Natural killer cell (primary cell): ENCODE results near the gene RAB3B. TPM values are rescaled to one million over a fixed set of nuclear protein-coding genes. Genes with fewer than 3 reads are reported as not detected.
"Not testable (repeated sequence)": the region's sequence is repeated elsewhere in the genome, so short reads cannot be mapped to it uniquely, and the experiment has no call there.

Experiments used
- ATAC-seq, 3 donors: fragments of 150-1000 bp in 2 of 3; fragments of 200-7000 bp in 1 of 3; cut with Tn5 transposase; 1 replicate in 1 of 3; 2 replicates in 2 of 3; pipeline ENCODE4 v1.10.0; 2021; ENCODE audit warnings: mild to moderate bottlenecking in 2 of 3, moderate library complexity in 2 of 3
- DNase-seq, 2 donors: peaks; one replicate each; pipeline versions ENCODE4 v3.0.0 to v3.0.0-alpha.2; 2013 to 2021; ENCODE audit warnings: mixed read lengths in 1 of 2
- H3K27ac ChIP-seq: one replicate; pipeline ENCODE4 v1.5.1; 2013; ENCODE audit warnings: mild to moderate bottlenecking, low read length
- H3K27me3 ChIP-seq: one replicate; pipeline ENCODE4 v1.6.1; 2013; ENCODE audit warnings: low read length; ENCODE audit not compliant: control insufficient read depth, insufficient read depth
- H3K36me3 ChIP-seq: one replicate; pipeline ENCODE4 v1.6.1; 2013; ENCODE audit warnings: low read length; ENCODE audit not compliant: control insufficient read depth, insufficient read depth
- H3K4me1 ChIP-seq: one replicate; pipeline ENCODE4 v1.6.1; 2013; ENCODE audit warnings: low read length; ENCODE audit not compliant: control insufficient read depth, insufficient read depth
- H3K4me3 ChIP-seq: one replicate; pipeline ENCODE4 v1.5.1; 2013; ENCODE audit warnings: low read length
- H3K9me3 ChIP-seq: one replicate; pipeline ENCODE4 v1.6.1; 2013; ENCODE audit warnings: low read length; ENCODE audit not compliant: control insufficient read depth, insufficient read depth
- H3K27ac Mint-ChIP-seq, 2 donors: one replicate each; pipeline ENCODE4 v1.8.0; 2022; ENCODE audit warnings: mild to moderate bottlenecking in 2 of 2, mixed read lengths in 2 of 2, moderate library complexity in 1 of 2
- H3K27me3 Mint-ChIP-seq, 2 donors: one replicate each; pipeline ENCODE4 v1.8.0; 2022; ENCODE audit warnings: low read depth in 2 of 2, mixed read lengths in 2 of 2
- H3K36me3 Mint-ChIP-seq: one replicate; pipeline ENCODE4 v1.8.0; 2022; ENCODE audit warnings: mixed read lengths
- H3K4me1 Mint-ChIP-seq, 2 donors: one replicate each; pipeline ENCODE4 v1.8.0; 2022; ENCODE audit warnings: mixed read lengths in 2 of 2
- H3K4me3 Mint-ChIP-seq: one replicate; pipeline ENCODE4 v1.8.0; 2022; ENCODE audit warnings: mild to moderate bottlenecking, moderate library complexity, mixed read lengths
- H3K9me3 Mint-ChIP-seq, 2 donors: one replicate each; pipeline ENCODE4 v1.8.0; 2022; ENCODE audit warnings: mixed read lengths in 2 of 2
- WGBS: methylation state at CpG from one replicate; pipeline ENCODE4 v1.1.7; 2013; ENCODE audit warnings: missing lambda C conversion rate; ENCODE audit not compliant: insufficient coverage; 5-methylcytosine and 5-hydroxymethylcytosine counted together
- intact Hi-C: fragments of 100-400 bp; cut with micrococcal nuclease; formaldehyde crosslinking; loops from one replicate; pipeline ENCODE4 v1.14.2; 2022
- total RNA-seq, 4 donors: library from RNA; stranded (reverse); fragments of 120-200 nt in 1 of 4; gene quantifications; one replicate each; pipeline versions ENCODE4 v1.2.3 to v1.2.4, GENCODE V29; 2013 to 2022
- TF ChIP-seq, protein P1 (sequence below): fragments of 200-600 bp; IDR thresholded peaks from one replicate; pipeline ENCODE4 v1.8.0; 2022; ENCODE audit warnings: antibody characterized with exemption

Gene RAB3B
- total RNA-seq, 3 donors from 2014 or later (not counting 1 experiment from before 2014, with no cell fraction given) = 0.03 TPM; not detected in 2

DNA sequence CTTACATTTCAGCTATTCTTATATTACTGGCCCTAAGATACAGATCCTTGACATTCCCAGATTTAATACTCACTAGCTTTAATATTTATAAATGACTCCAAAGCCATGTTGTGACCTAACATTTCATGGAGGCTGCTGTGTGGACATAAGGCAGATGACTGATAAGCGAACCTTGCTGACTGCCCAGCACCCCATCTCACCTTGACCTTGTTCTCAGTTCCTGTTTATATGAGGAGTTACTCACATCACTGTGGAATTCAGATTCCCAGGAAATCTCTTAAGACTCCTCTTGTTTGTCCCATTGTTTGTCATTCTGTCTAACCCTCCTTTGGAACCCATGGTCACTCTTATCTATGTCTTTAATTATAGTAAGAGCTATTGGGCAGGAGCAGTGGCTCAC, 21.9 kb downstream of the RAB3B start:
- Histone ChIP-seq H3K36me3 (no peaks in the 10 kb centered on the region), H3K4me3 (no peak overlapping the region), H3K27me3 (no peaks in the 10 kb centered on the region), H3K27ac (no peak overlapping the region), H3K4me1 (no peaks in the 10 kb centered on the region), H3K9me3 (no peaks in the 10 kb centered on the region)
- no peak overlapping the region for H3K4me3 Mint-ChIP-seq
- H3K9me3 Mint-ChIP-seq = no peaks in the 10 kb centered on the region
- H3K27me3 Mint-ChIP-seq = peaks cover 4 to 8% of the 10 kb centered on the region in 2 donors
- intact Hi-C loops = no loop called here
- DNase-seq = no peak
- H3K4me1 Mint-ChIP-seq = no peaks in the 10 kb centered on the region
- no peak overlapping the region for H3K27ac Mint-ChIP-seq
- H3K36me3 Mint-ChIP-seq = no peaks in the 10 kb centered on the region
- WGBS = 82% methylated on average over 1 of the region's 1 CpG
- no peak for ATAC-seq
- TF ChIP-seq, protein P1, sequence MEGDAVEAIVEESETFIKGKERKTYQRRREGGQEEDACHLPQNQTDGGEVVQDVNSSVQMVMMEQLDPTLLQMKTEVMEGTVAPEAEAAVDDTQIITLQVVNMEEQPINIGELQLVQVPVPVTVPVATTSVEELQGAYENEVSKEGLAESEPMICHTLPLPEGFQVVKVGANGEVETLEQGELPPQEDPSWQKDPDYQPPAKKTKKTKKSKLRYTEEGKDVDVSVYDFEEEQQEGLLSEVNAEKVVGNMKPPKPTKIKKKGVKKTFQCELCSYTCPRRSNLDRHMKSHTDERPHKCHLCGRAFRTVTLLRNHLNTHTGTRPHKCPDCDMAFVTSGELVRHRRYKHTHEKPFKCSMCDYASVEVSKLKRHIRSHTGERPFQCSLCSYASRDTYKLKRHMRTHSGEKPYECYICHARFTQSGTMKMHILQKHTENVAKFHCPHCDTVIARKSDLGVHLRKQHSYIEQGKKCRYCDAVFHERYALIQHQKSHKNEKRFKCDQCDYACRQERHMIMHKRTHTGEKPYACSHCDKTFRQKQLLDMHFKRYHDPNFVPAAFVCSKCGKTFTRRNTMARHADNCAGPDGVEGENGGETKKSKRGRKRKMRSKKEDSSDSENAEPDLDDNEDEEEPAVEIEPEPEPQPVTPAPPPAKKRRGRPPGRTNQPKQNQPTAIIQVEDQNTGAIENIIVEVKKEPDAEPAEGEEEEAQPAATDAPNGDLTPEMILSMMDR = no peak

DNA sequence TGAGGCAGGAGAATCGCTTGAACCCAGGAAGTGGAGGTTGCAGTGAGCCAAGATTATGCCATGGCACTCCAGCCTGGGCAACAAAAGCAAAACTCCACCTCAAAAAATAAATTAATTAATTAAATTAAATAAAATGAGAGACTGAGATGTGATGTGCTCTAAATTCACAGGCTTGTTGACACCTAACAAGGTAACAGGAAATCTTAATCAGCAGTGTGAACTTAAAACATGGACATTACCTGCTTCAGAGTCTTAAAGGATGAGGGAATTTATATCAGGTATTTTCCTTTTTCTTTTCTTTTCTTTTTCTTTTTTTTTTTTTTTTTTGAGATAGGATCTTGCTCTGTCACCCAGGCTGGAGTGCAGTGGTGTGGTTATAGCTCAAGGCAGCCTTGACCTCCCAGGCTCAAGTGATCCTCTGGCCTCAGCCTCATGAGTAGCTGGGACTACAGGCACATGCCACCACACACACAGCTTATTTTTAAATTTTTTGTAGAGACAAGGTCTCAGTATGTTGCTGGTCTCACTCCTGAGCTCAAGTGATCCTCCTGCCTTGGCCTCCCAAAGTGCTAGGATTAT, 23.2 kb downstream of the RAB3B start:
- H3K9me3 ChIP-seq, H3K36me3 Mint-ChIP-seq, H3K27ac Mint-ChIP-seq, H3K4me3 Mint-ChIP-seq, DNase-seq, H3K9me3 Mint-ChIP-seq, H3K36me3 ChIP-seq, H3K4me1 ChIP-seq, H3K27me3 ChIP-seq, intact Hi-C loops, H3K27me3 Mint-ChIP-seq, H3K4me3 ChIP-seq, H3K4me1 Mint-ChIP-seq, ATAC-seq, H3K27ac ChIP-seq: not testable (repeated sequence)
- 100% methylated on average over 1 of the region's 1 CpG for WGBS

DNA sequence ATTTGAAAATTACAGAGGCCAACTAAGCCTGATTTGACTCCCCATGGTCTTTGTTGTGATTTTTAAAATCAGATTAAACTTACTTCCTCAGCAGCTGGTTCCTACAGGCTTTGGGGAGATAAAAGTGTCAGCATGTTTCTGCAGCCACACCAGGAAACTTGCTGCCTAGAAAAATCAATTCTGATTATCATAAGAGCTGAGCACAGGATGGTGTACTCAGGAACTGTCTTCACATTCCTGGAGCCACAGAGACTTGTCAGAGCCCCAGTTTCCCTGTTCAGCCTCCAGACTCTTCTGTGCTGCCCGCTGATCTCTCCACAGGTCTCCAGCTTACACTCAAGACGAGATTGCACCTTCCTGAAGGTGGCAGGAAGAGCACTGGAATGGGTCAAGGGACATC, 23.9 kb downstream of the RAB3B start:
- Mint-ChIP-seq H3K27ac (no peak overlapping the region), H3K4me3 (no peak overlapping the region), H3K36me3 (no peaks in the 10 kb centered on the region), H3K4me1 (no peaks in the 10 kb centered on the region), H3K9me3 (no peaks in the 10 kb centered on the region), H3K27me3 (peaks cover 4 to 8% of the 10 kb centered on the region in 2 donors)
- Histone ChIP-seq H3K36me3 (no peaks in the 10 kb centered on the region), H3K9me3 (no peaks in the 10 kb centered on the region), H3K4me3 (no peak overlapping the region), H3K27ac (no peak overlapping the region), H3K4me1 (no peaks in the 10 kb centered on the region), H3K27me3 (no peaks in the 10 kb centered on the region)
- DNase-seq = no peak
- 74% methylated on average over 2 of the region's 2 CpGs for WGBS
- ATAC-seq = no peak
- TF ChIP-seq, protein P1 = no peak
- intact Hi-C loops = no loop called here

DNA sequence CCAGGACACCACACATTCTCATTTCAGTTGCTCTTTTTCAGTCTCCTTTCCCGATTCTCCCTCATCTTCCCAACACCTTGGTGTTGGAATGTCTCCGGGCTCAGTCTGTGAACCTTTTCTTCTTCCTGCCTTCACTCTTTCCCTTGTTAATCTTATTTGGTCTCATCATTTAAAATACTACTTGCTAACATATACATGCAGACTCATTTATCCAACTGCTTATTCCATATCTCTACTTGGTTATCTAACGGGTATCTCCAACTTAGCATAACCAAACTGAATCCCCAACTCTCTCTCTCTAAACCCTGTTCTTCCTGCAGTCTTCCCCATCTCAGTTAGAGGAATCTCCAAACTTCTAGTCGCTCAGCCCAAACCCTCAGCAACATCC, 26.2 kb downstream of the RAB3B start:
- intact Hi-C loops = no loop called here
- WGBS = 86% methylated on average over 4 of the region's 4 CpGs
- H3K27ac ChIP-seq = no peak overlapping the region

More for the DNA sequence above, 26.2 kb downstream of the RAB3B start:
- Histone ChIP-seq H3K36me3 (no peaks in the 10 kb centered on the region), H3K9me3 (no peaks in the 10 kb centered on the region), H3K4me3 (no peak overlapping the region), H3K4me1 (no peaks in the 10 kb centered on the region), H3K27me3 (no peaks in the 10 kb centered on the region)
- Mint-ChIP-seq H3K4me3 (no peak overlapping the region), H3K9me3 (no peaks in the 10 kb centered on the region), H3K36me3 (no peaks in the 10 kb centered on the region), H3K27ac (no peak overlapping the region), H3K4me1 (no peaks in the 10 kb centered on the region), H3K27me3 (peaks cover 0 to 2% of the 10 kb centered on the region in 2 donors)
- DNase-seq (no peak), ATAC-seq (no peak)
- TF ChIP-seq, protein P1 = no peak
